ENCODE data around the gene ITPRIP. TPM values are rescaled to one million over a fixed set of nuclear protein-coding genes. Genes with fewer than 3 reads are reported as not detected.

Gene ITPRIP
- total RNA-seq, 3 donors from 2014 or later (not counting 1 experiment from before 2014, with no cell fraction given), result 172 to 225 (median 176) TPM

GRCh38 chr10:104353325-104354048 is 15.2 kb upstream of the ITPRIP start, which contains the start of gene CFAP58:
Gene CFAP58 (plus strand): TSS chr10:104353833. CDS start chr10:104353898, 65 bp downstream.
- peaks cover 0 to 18% of the 10 kb centered on the region in 2 donors for H3K4me1 Mint-ChIP-seq

GRCh38 chr10:104351919-104352318 is 13.7 kb upstream of the ITPRIP start:
- ATAC-seq (no peak), DNase-seq (no peak)
- Histone ChIP-seq H3K27ac (ENCODE audit: low read length) (peak overlapping the region; percentile 46), H3K4me1 (ENCODE audit: control insufficient read depth, insufficient read depth, low read length) (peaks cover 35% of the 10 kb centered on the region), H3K36me3 (ENCODE audit: control insufficient read depth, insufficient read depth, low read length) (no peaks in the 10 kb centered on the region), H3K27me3 (ENCODE audit: control insufficient read depth, insufficient read depth, low read length) (no peaks in the 10 kb centered on the region), H3K9me3 (ENCODE audit: control insufficient read depth, insufficient read depth, low read length) (no peaks in the 10 kb centered on the region), H3K4me3 (ENCODE audit: low read length) (peak overlapping the region; percentile 8)
- Mint-ChIP-seq H3K27me3 (ENCODE audit: low read depth in 2 of 2) (no peaks in the 10 kb centered on the region), H3K4me3 (peak overlapping the region; percentile 70), H3K36me3 (no peaks in the 10 kb centered on the region), H3K27ac (no peak overlapping the region), H3K9me3 (no peaks in the 10 kb centered on the region), H3K4me1 (peaks cover 2 to 18% of the 10 kb centered on the region in 2 donors)
- TF ChIP-seq CTCF (IDR thresholded peaks at IDR 0.05), result no peak
- intact Hi-C loops (cut with micrococcal nuclease), result loop anchor here (2.0 kb wide), 1 partner anchor 19 kb away; no protein-coding TSS in a partner anchor
- 67% methylated on average over 1 of the region's 1 CpG for WGBS (ENCODE audit: insufficient coverage)

More at GRCh38 chr10:104353325-104354048, 15.2 kb upstream of the ITPRIP start, which contains the start of gene CFAP58:
- Mint-ChIP-seq H3K27me3 (ENCODE audit: low read depth in 2 of 2) (no peaks in the 10 kb centered on the region), H3K4me3 (peak within 1 kb of the TSS; percentile 52), H3K9me3 (no peaks in the 10 kb centered on the region), H3K36me3 (no peaks in the 10 kb centered on the region), H3K27ac (no peak within 1 kb of the TSS)
- Histone ChIP-seq H3K27ac (ENCODE audit: low read length) (no peak within 1 kb of the TSS), H3K27me3 (ENCODE audit: control insufficient read depth, insufficient read depth, low read length) (no peaks in the 10 kb centered on the region), H3K36me3 (ENCODE audit: control insufficient read depth, insufficient read depth, low read length) (no peaks in the 10 kb centered on the region), H3K9me3 (ENCODE audit: control insufficient read depth, insufficient read depth, low read length) (no peaks in the 10 kb centered on the region), H3K4me3 (ENCODE audit: low read length) (peak within 1 kb of the TSS; percentile 23), H3K4me1 (ENCODE audit: control insufficient read depth, insufficient read depth, low read length) (peaks cover 32% of the 10 kb centered on the region)
- WGBS (ENCODE audit: insufficient coverage), result 2% methylated on average over 43 of the region's 43 CpGs
- peak; percentile 86 for TF ChIP-seq CTCF (IDR thresholded peaks at IDR 0.05)
- DNase-seq (peak; percentile 81 to 96), ATAC-seq (peak; percentile 81 to 88 (median 85))
- intact Hi-C loops (cut with micrococcal nuclease), result no loop called here

GRCh38 chr10:104351061-104351702 is 12.9 kb upstream of the ITPRIP start:
- Histone ChIP-seq H3K27me3 (ENCODE audit: control insufficient read depth, insufficient read depth, low read length) (no peaks in the 10 kb centered on the region), H3K9me3 (ENCODE audit: control insufficient read depth, insufficient read depth, low read length) (no peaks in the 10 kb centered on the region), H3K36me3 (ENCODE audit: control insufficient read depth, insufficient read depth, low read length) (no peaks in the 10 kb centered on the region), H3K4me3 (ENCODE audit: low read length) (no peak overlapping the region), H3K4me1 (ENCODE audit: control insufficient read depth, insufficient read depth, low read length) (peaks cover 37% of the 10 kb centered on the region), H3K27ac (ENCODE audit: low read length) (peak overlapping the region; percentile 46)
- H3K27me3 Mint-ChIP-seq (ENCODE audit: low read depth in 2 of 2), result no peaks in the 10 kb centered on the region
- no peaks in the 10 kb centered on the region for H3K36me3 Mint-ChIP-seq
- H3K27ac Mint-ChIP-seq, result no peak overlapping the region
- peak overlapping the region; percentile 70 for H3K4me3 Mint-ChIP-seq
- peaks cover 6 to 19% of the 10 kb centered on the region in 2 donors for H3K4me1 Mint-ChIP-seq
- TF ChIP-seq CTCF (IDR thresholded peaks at IDR 0.05), result no peak
- H3K9me3 Mint-ChIP-seq, result no peaks in the 10 kb centered on the region
- intact Hi-C loops (cut with micrococcal nuclease), result loop anchor here (2.0 kb wide), 1 partner anchor 18 kb away; no protein-coding TSS in a partner anchor
- ATAC-seq (peak in 2 of 3 donors; percentile 11 to 45), DNase-seq (peak in 1 of 2 donors; percentile 35)
- WGBS (ENCODE audit: insufficient coverage), result 45% methylated on average over 2 of the region's 2 CpGs

Measured in natural killer cell (primary cell).